GM19397 (cell line): ENCODE results near the gene OR2D2.
"Not testable (repeated sequence)": the region's sequence is repeated elsewhere in the genome, so short reads cannot be mapped to it uniquely, and the experiment has no call there.

Experiments
- ATAC-seq: cut with Tn5 transposase; IDR thresholded peaks from one replicate; pipeline ENCODE4 v1.9.1; 2021; ENCODE audit warnings: mild to moderate bottlenecking, moderate library complexity; ENCODE audit not compliant: unreplicated experiment

Gene OR2D2

GRCh38 chr11:6882751-6883150 is 9.5 kb downstream of the OR2D2 start:
- no peak for ATAC-seq

- ATAC-seq, result no peak
These were observed 15.4 kb downstream of the OR2D2 start for GRCh38 chr11:6876914-6877313.

GRCh38 chr11:6876325-6876724 is 16.0 kb downstream of the OR2D2 start, which contains the start of gene OR10A4:
Gene OR10A4 (plus strand): TSS chr11:6876625. CDS start chr11:6876648, 23 bp downstream.
- ATAC-seq, result no peak

- ATAC-seq, result no peak
These were observed 16.5 kb downstream of the OR2D2 start for GRCh38 chr11:6875761-6876160.

- ATAC-seq, result no peak
These were observed 21.0 kb downstream of the OR2D2 start for GRCh38 chr11:6871278-6871677.

GRCh38 chr11:6864438-6864837 is 27.9 kb downstream of the OR2D2 start:
- ATAC-seq, result no peak

GRCh38 chr11:6862961-6863360 is 29.3 kb downstream of the OR2D2 start, which contains the start of gene OR10A2:
Gene OR10A2 (plus strand): TSS chr11:6863057. CDS start chr11:6869755, 6,698 bp downstream.
- no peak for ATAC-seq

GRCh38 chr11:6856871-6857270 is 35.4 kb downstream of the OR2D2 start:
- ATAC-seq, result no peak

- ATAC-seq, result no peak
These were observed 36.2 kb downstream of the OR2D2 start for GRCh38 chr11:6855971-6856541.

GRCh38 chr11:6854801-6855200 is 37.5 kb downstream of the OR2D2 start:
- not testable (repeated sequence) for ATAC-seq

GRCh38 chr11:6850526-6850925 is 41.8 kb downstream of the OR2D2 start:
- ATAC-seq, result no peak

- no peak for ATAC-seq
These were observed 46.9 kb downstream of the OR2D2 start, which contains the start of gene OR10A5 for GRCh38 chr11:6845383-6845782. Gene OR10A5 (plus strand): TSS chr11:6845683. CDS start chr11:6845683, 0 bp downstream.

- ATAC-seq, result no peak
These were observed 47.9 kb downstream of the OR2D2 start for GRCh38 chr11:6844356-6844755.

GRCh38 chr11:6843670-6844069 is 48.6 kb downstream of the OR2D2 start:
- no peak for ATAC-seq

- ATAC-seq, result no peak
These were observed 50.6 kb downstream of the OR2D2 start for GRCh38 chr11:6841694-6842093.
